Measurements from ENCODE around the gene USP5. TPM values are rescaled to one million over a fixed set of nuclear protein-coding genes. Genes with fewer than 3 reads are reported as not detected.
A peak's percentile ranks its signal among the peaks of the same experiment; 100 is the strongest.
"Not testable (repeated sequence)": the region's sequence is repeated elsewhere in the genome, so short reads cannot be mapped to it uniquely, and the experiment has no call there.

The USP5 gene
- total and polyA plus RNA-seq, 12 donors = 30.6 to 162 (median 113) TPM

DNA sequence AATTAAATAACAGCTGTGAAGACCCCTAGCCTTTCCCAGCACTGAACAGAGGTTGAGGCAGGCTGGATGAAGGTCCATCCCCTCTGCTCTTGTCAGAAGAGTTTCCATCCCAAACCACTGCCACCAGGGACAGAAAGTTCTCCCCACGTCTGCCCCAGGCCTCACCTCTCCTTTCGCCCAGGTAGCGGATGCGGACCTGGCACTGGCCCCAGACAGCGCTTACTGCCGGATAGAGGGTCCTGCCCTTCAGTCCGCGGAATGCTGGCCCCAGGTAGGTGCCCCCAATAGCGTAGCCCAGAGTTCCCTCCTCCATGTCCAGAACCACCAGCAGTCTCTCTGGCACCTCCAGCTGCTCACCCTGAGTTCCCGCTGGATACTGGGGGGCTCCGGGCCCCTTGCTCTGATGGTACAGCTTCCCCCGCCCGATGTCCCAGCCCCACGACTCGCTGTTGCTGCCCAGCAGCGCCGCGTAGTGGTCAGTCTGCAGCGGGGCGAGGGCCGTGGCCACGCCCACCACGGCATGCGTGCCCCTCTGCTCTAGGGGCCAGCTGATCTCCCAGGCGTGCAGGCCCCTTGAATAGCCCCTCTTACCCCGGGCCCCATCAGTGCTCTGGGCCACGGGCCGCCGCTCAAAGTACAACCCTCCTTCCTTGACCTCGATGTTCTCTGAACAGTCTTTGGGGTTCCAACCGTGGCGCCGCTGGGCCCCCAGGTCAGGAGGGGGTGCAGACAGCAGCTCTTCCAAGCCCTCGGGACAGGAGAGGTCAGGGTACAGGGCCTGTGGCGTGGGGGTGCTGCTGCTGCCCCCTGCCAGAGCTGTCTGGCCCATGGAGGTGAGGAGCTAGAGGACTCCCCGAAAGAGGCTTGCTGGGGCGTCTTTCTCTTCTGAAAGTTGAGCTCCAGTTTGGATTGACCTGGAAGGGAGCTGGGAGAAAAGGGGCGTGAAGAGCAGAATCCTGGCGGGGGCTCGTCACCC lies 20.4 kb downstream of the USP5 start:
- TF ChIP-seq, protein P1, sequence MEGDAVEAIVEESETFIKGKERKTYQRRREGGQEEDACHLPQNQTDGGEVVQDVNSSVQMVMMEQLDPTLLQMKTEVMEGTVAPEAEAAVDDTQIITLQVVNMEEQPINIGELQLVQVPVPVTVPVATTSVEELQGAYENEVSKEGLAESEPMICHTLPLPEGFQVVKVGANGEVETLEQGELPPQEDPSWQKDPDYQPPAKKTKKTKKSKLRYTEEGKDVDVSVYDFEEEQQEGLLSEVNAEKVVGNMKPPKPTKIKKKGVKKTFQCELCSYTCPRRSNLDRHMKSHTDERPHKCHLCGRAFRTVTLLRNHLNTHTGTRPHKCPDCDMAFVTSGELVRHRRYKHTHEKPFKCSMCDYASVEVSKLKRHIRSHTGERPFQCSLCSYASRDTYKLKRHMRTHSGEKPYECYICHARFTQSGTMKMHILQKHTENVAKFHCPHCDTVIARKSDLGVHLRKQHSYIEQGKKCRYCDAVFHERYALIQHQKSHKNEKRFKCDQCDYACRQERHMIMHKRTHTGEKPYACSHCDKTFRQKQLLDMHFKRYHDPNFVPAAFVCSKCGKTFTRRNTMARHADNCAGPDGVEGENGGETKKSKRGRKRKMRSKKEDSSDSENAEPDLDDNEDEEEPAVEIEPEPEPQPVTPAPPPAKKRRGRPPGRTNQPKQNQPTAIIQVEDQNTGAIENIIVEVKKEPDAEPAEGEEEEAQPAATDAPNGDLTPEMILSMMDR (IDR thresholded peaks at IDR 0.05) = peak; percentile 77 to 96 (median 92)
- TF ChIP-seq POLR2A (IDR thresholded peaks at IDR 0.05) = no peak
- peak; percentile 79 to 90 (median 87) for DNase-seq
- peak overlapping the region; percentile 58 to 95 (median 92) for H3K4me3 ChIP-seq
- peak overlapping the region; percentile 76 to 96 (median 85) for H3K27ac ChIP-seq
- H3K9me3 ChIP-seq (replicated peaks in 1 of 3) = no peaks in the 10 kb centered on the region
- WGBS, 4 donors = 0 to 1% (median 1%) methylated on average over 5 to 40 of the region's 40 CpGs
- H3K4me1 ChIP-seq (replicated peaks in 1 of 2) = peaks cover 31 to 49% of the 10 kb centered on the region in 2 donors
- peaks cover 0 to 29% of the 10 kb centered on the region in 2 donors for H3K36me3 ChIP-seq (replicated peaks in 1 of 2)
- no peaks in the 10 kb centered on the region for H3K27me3 ChIP-seq
- intact Hi-C loops (cut with DNase I) = loop anchor here in 1 of 2 donors (10.0 kb wide), 1 partner anchor 82 kb away; the partner anchor contains the start of gene PTPN6

DNA sequence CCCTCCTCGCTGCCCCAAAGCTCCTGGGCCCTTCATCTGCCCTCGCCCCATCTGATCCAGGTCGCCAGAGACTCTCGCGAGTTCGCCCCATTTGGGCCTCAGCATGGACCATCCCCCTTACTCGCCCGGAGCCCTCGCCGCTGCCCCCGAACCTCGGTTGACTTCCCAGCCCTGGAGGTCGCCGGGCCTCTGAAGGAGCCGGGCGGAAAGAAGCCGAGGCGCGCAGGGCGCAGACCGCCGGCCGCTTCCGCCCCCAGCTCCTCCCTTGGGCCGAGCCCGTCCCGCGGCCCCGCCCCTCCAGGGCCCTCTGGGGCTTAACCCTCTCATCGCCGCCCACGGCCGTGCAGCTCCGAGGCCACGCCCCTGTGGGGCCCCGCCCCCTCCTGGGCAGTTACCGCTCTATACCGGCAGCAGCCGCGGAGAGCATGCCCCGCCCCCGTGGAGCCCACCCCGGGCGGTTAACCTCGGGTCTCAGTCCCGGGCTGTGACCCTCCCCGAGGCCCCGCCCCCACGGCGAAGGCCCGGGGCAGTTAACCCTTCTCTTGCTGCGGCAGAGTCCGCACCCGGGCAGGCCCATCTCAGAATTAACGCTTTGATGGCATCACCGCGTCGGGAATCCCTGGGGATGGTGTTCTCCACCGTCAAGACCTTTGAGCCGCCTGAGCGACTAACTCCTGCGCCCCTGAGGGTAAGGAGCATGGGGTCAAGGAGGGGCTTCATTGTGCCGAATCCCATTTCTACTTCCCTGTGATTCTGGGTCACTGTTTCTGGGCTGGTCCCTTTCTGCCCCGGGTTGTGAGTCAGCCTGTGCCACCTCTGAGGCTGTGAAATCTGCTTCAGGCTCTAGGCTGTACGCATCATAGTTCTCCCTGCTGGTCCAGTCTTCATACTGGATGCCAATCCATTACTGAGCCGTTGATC lies 21.4 kb downstream of the USP5 start, which contains the start of gene SPSB2:
SPSB2 (minus strand) TSS at position 210 of the 921 bp plus-strand sequence. CDS start 402 bp downstream, outside the sequence.
- H3K36me3 ChIP-seq (replicated peaks in 1 of 2) = peaks cover 0 to 29% of the 10 kb centered on the region in 2 donors
- H3K27ac ChIP-seq = peak within 1 kb of the TSS; percentile 76 to 96 (median 85)
- DNase-seq = peak; percentile 97 to 99 (median 99)
- no peaks in the 10 kb centered on the region for H3K27me3 ChIP-seq
- WGBS, 4 donors = 0 to 2% (median 0%) methylated on average over 13 to 66 of the region's 66 CpGs
- peak within 1 kb of the TSS; percentile 58 to 95 (median 92) for H3K4me3 ChIP-seq
- intact Hi-C loops (cut with DNase I) = loop anchor here in 1 of 2 donors (10.0 kb wide), 1 partner anchor 81 kb away; the partner anchor contains the start of gene PTPN6
- peaks cover 31 to 48% of the 10 kb centered on the region in 2 donors for H3K4me1 ChIP-seq (replicated peaks in 1 of 2)
- no peaks in the 10 kb centered on the region for H3K9me3 ChIP-seq (replicated peaks in 1 of 3)
- TF ChIP-seq POLR2A (IDR thresholded peaks at IDR 0.05) = peak; percentile 45 to 49
- TF ChIP-seq, protein P1 (IDR thresholded peaks at IDR 0.05) = peak in 2 of 6 experiments; percentile 6 to 17

DNA sequence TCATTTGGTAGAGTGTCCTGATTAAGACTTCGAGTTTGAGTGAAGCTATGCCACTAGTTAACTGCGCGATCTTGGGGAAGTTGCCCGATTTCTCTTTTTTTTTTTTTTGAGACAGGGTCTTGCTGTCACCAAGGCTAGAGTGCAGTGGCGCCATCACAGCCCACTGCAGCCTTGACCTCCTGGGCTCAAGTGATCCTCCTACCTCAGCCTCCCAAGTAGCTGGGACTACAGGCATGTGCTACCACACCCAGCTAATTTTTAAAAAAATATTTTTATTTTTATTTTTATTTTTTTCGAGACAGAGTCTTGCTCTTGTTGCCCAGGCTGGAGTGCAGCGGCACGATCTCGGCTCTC lies 22.0 kb downstream of the USP5 start:
- Histone ChIP-seq H3K27ac (peak overlapping the region; percentile 76 to 96 (median 85)), H3K36me3 (replicated peaks in 1 of 2) (peaks cover 0 to 28% of the 10 kb centered on the region in 2 donors), H3K4me3 (peak overlapping the region in 2 of 4 donors; percentile 58 to 91), H3K4me1 (replicated peaks in 1 of 2) (peaks cover 24 to 42% of the 10 kb centered on the region in 2 donors)
- H3K27me3 ChIP-seq; DNase-seq; H3K9me3 ChIP-seq (replicated peaks in 1 of 3): not testable (repeated sequence)
- intact Hi-C loops (cut with DNase I) = loop anchor here in 1 of 2 donors (10.0 kb wide), 1 partner anchor 81 kb away; the partner anchor contains the start of gene PTPN6
- 38 to 42% (median 40%) methylated on average over 9 of the region's 9 CpGs for WGBS, 4 donors

GRCh38 chr12:6879824-6880223 lies 27.9 kb downstream of the USP5 start:
- H3K4me1 ChIP-seq (replicated peaks in 1 of 2); H3K4me3 ChIP-seq; H3K9me3 ChIP-seq (replicated peaks in 1 of 3); H3K27ac ChIP-seq; DNase-seq; H3K36me3 ChIP-seq (replicated peaks in 1 of 2); H3K27me3 ChIP-seq: not testable (repeated sequence)
- 83 to 94% (median 90%) methylated on average over 11 of the region's 11 CpGs for WGBS, 4 donors
- intact Hi-C loops (cut with DNase I) = loop anchor here in 1 of 2 donors (10.0 kb wide), 1 partner anchor 75 kb away; the partner anchor contains the start of gene PTPN6
